HCT116 (cell line): ENCODE measurements around the gene SYNGR3.

Experiments used
- CEBPB ChIP-seq: IDR thresholded peaks from 2 replicates; pipeline ENCODE4 v1.6.1; 2012; ENCODE audit warnings: low read depth
- CTCF ChIP-seq, 3 experiments: fragments of 200-600 bp in 1 of 3; sonication (generic) in 1 of 3; IDR thresholded peaks in 2 of 3; conservative IDR thresholded peaks in 1 of 3; 2 replicates each; pipeline ENCODE4 v1.5.1; 2012 to 2017; ENCODE audit warnings: low read depth in 2 of 3, low read length in 2 of 3, antibody characterized with exemption in 1 of 3, borderline replicate concordance in 1 of 3, control low read depth in 1 of 3, mild to moderate bottlenecking in 1 of 3, mixed read lengths in 1 of 3, mixed run types in 1 of 3, moderate library complexity in 1 of 3; ENCODE audit not compliant: insufficient read depth in 1 of 3
- POLR2A ChIP-seq: IDR thresholded peaks from 2 replicates; pipeline ENCODE4 v1.7.0; 2011; ENCODE audit warnings: borderline replicate concordance; ENCODE audit not compliant: insufficient read depth, insufficient read length; ENCODE audit errors: extremely low read depth

GRCh38 chr16:2035431-2036199 lies 45.8 kb downstream of the SYNGR3 start:
- TF ChIP-seq CEBPB (no peak), POLR2A (no peak), CTCF (IDR thresholded peaks at IDR 0.05 in 2 of 3, conservative IDR thresholded peaks at IDR 0.05 in 1 of 3; ENCODE audit: borderline replicate concordance in 1 of 3, insufficient read depth in 1 of 3, low read depth in 2 of 3, low read length in 2 of 3) (no peak)
